Measurements from ENCODE around the gene HSPB6.

HSPB6 gene

GRCh38 chr19:35783469-35784434 is 26.9 kb upstream of the HSPB6 start:
- Histone ChIP-seq H3K4me1 (ENCODE audit: insufficient read depth, low read length, poor library complexity, severe bottlenecking) (no peaks in the 10 kb centered on the region), H3K36me3 (ENCODE audit: insufficient read depth, low read length) (peaks cover 22% of the 10 kb centered on the region; the same call in 1 of the 2 replicates), H3K4me2 (ENCODE audit: low read depth, low read length, poor library complexity, severe bottlenecking) (no peak overlapping the region), H4K20me1 (ENCODE audit: insufficient read depth, low read length, poor library complexity, severe bottlenecking) (peaks cover 3% of the 10 kb centered on the region), H3K79me2 (ENCODE audit: insufficient read depth, low read length) (peaks cover 8% of the 10 kb centered on the region; the same call in 1 of the 2 replicates), H2AFZ (ENCODE audit: low read length) (no peak overlapping the region), H3K4me3 (ENCODE audit: low read length, poor library complexity, severe bottlenecking) (no peak overlapping the region), H3K9me3 (ENCODE audit: insufficient read depth, low read depth, low read length) (no peaks in the 10 kb centered on the region), H3F3A (ENCODE audit: low read depth) (no peaks in the 10 kb centered on the region), H3K9me2 (replicated peaks; ENCODE audit: low read depth, low read length) (no peaks in the 10 kb centered on the region), H3K27me3 (ENCODE audit: insufficient read depth, low read length, poor library complexity, severe bottlenecking) (no peaks in the 10 kb centered on the region), H3K9ac (ENCODE audit: low read depth, low read length, poor library complexity, severe bottlenecking) (no peak overlapping the region)
- TF ChIP-seq CTCF (conservative IDR thresholded peaks at IDR 0.05; ENCODE audit: low read length) = no peak
- no peak for TF ChIP-seq EZH2phosphoT487 (IDR thresholded peaks at IDR 0.05; ENCODE audit: borderline replicate concordance)

- TF ChIP-seq EZH2phosphoT487 (IDR thresholded peaks at IDR 0.05; ENCODE audit: borderline replicate concordance) (no peak), CTCF (conservative IDR thresholded peaks at IDR 0.05; ENCODE audit: low read length) (no peak)
- H2AFZ ChIP-seq (ENCODE audit: low read length) = no peak overlapping the region
- peaks cover 22% of the 10 kb centered on the region; the same call in 1 of the 2 replicates for H3K36me3 ChIP-seq (ENCODE audit: insufficient read depth, low read length)
- no peaks in the 10 kb centered on the region for H4K20me1 ChIP-seq (ENCODE audit: insufficient read depth, low read length, poor library complexity, severe bottlenecking)
- no peak overlapping the region for H3K9ac ChIP-seq (ENCODE audit: low read depth, low read length, poor library complexity, severe bottlenecking)
- no peak overlapping the region for H3K4me3 ChIP-seq (ENCODE audit: low read length, poor library complexity, severe bottlenecking)
- no peaks in the 10 kb centered on the region for H3K9me3 ChIP-seq (ENCODE audit: insufficient read depth, low read depth, low read length)
- peaks cover 19% of the 10 kb centered on the region for H3K79me2 ChIP-seq (ENCODE audit: insufficient read depth, low read length)
- no peaks in the 10 kb centered on the region for H3K27me3 ChIP-seq (ENCODE audit: insufficient read depth, low read length, poor library complexity, severe bottlenecking)
- H3K4me1 ChIP-seq (ENCODE audit: insufficient read depth, low read length, poor library complexity, severe bottlenecking) = peaks cover 7% of the 10 kb centered on the region
- H3F3A ChIP-seq (ENCODE audit: low read depth) = no peaks in the 10 kb centered on the region
- H3K9me2 ChIP-seq (replicated peaks; ENCODE audit: low read depth, low read length) = no peaks in the 10 kb centered on the region
- H3K4me2 ChIP-seq (ENCODE audit: low read depth, low read length, poor library complexity, severe bottlenecking) = no peak overlapping the region
Observed at GRCh38 chr19:35782589-35782988, 25.8 kb upstream of the HSPB6 start.

- Histone ChIP-seq H3K4me2 (ENCODE audit: low read depth, low read length, poor library complexity, severe bottlenecking) (no peak overlapping the region), H2AFZ (ENCODE audit: low read length) (no peak overlapping the region), H3K9me3 (ENCODE audit: insufficient read depth, low read depth, low read length) (no peaks in the 10 kb centered on the region), H3F3A (ENCODE audit: low read depth) (no peaks in the 10 kb centered on the region), H3K4me3 (ENCODE audit: low read length, poor library complexity, severe bottlenecking) (no peak overlapping the region), H4K20me1 (ENCODE audit: insufficient read depth, low read length, poor library complexity, severe bottlenecking) (peaks cover 4% of the 10 kb centered on the region), H3K9ac (ENCODE audit: low read depth, low read length, poor library complexity, severe bottlenecking) (no peak overlapping the region), H3K9me2 (replicated peaks; ENCODE audit: low read depth, low read length) (no peaks in the 10 kb centered on the region), H3K4me1 (ENCODE audit: insufficient read depth, low read length, poor library complexity, severe bottlenecking) (peaks cover 15% of the 10 kb centered on the region), H3K79me2 (ENCODE audit: insufficient read depth, low read length) (peaks cover 28% of the 10 kb centered on the region), H3K27me3 (ENCODE audit: insufficient read depth, low read length, poor library complexity, severe bottlenecking) (no peaks in the 10 kb centered on the region), H3K36me3 (ENCODE audit: insufficient read depth, low read length) (peaks cover 22% of the 10 kb centered on the region; the same call in 1 of the 2 replicates)
- TF ChIP-seq CTCF (conservative IDR thresholded peaks at IDR 0.05; ENCODE audit: low read length) (no peak), EZH2phosphoT487 (IDR thresholded peaks at IDR 0.05; ENCODE audit: borderline replicate concordance) (no peak)
Observed at GRCh38 chr19:35781650-35782049, 24.8 kb upstream of the HSPB6 start.
